HG03103 (cell line): ENCODE data around the gene BTK.
A peak's percentile ranks its signal among the peaks of the same experiment; 100 is the strongest.

Source experiments
- ATAC-seq: cut with Tn5 transposase; IDR thresholded peaks from one replicate; pipeline ENCODE4 v1.9.1; 2021; ENCODE audit warnings: low read depth; ENCODE audit not compliant: unreplicated experiment

The BTK gene

GRCh38 chrX:101385795-101386541 is at the start of gene BTK:
Gene BTK, minus strand, starts transcription at chrX:101386191. Its CDS starts 10,907 bp downstream, at chrX:101375284.
- peak; percentile 69 for ATAC-seq

- ATAC-seq = peak; percentile 88
These were observed 44.6 kb upstream of the BTK start for GRCh38 chrX:101430457-101431078.

- ATAC-seq = peak; percentile 44
These were observed 43.9 kb upstream of the BTK start for GRCh38 chrX:101429934-101430333.

GRCh38 chrX:101427954-101428353 is 42.0 kb upstream of the BTK start:
- no peak for ATAC-seq

- no peak for ATAC-seq
These were observed 33.5 kb upstream of the BTK start for GRCh38 chrX:101419489-101419888.

- ATAC-seq = no peak
These were observed 32.2 kb upstream of the BTK start for GRCh38 chrX:101417981-101418841.

- no peak for ATAC-seq
These were observed 31.2 kb upstream of the BTK start for GRCh38 chrX:101417190-101417589.

- ATAC-seq = no peak
These were observed 30.7 kb upstream of the BTK start for GRCh38 chrX:101416691-101417090.

- ATAC-seq = peak; percentile 40
These were observed 29.5 kb upstream of the BTK start for GRCh38 chrX:101415180-101416145.

- ATAC-seq = no peak
These were observed 26.0 kb upstream of the BTK start for GRCh38 chrX:101411984-101412383.

GRCh38 chrX:101410461-101410860 is 24.5 kb upstream of the BTK start:
- no peak for ATAC-seq

GRCh38 chrX:101409043-101409442 is 23.1 kb upstream of the BTK start:
- ATAC-seq = no peak

GRCh38 chrX:101408532-101408841 is 22.5 kb upstream of the BTK start:
- no peak for ATAC-seq

- peak; percentile 86 for ATAC-seq
These were observed 21.9 kb upstream of the BTK start, which contains the start of the genes GLA and HNRNPH2 for GRCh38 chrX:101407748-101408531. Gene GLA, minus strand, starts transcription at chrX:101407925. Its CDS starts 22 bp downstream, at chrX:101407903. Gene HNRNPH2, plus strand, starts transcription at chrX:101408222. Its CDS starts 3,767 bp downstream, at chrX:101411989.

GRCh38 chrX:101407167-101407747 is 21.3 kb upstream of the BTK start:
- no peak for ATAC-seq

- ATAC-seq = no peak
These were observed 13.8 kb upstream of the BTK start for GRCh38 chrX:101399825-101400224.

- no peak for ATAC-seq
These were observed 12.7 kb upstream of the BTK start for GRCh38 chrX:101398694-101399093.

- ATAC-seq = no peak
These were observed 11.8 kb upstream of the BTK start for GRCh38 chrX:101397779-101398178.

- ATAC-seq = no peak
These were observed 9.8 kb upstream of the BTK start for GRCh38 chrX:101395789-101396188.
